HCT116 (cell line): ENCODE data around the gene HEG1. TPM values are rescaled to one million over a fixed set of nuclear protein-coding genes. Genes with fewer than 3 reads are reported as not detected.

ENCODE experiments used
- ATAC-seq: fragments of 200-7000 bp; cut with Tn5 transposase; 2 replicates; pipeline ENCODE4 v1.9.1; 2020; ENCODE audit warnings: mild to moderate bottlenecking, moderate library complexity
- BruUV-seq: library from RNA; stranded (reverse); fragments of 400-500 nt; replicated peaks from 2 replicates; lab custom pipeline; 2021; lab: Mats Ljungman, UMichigan
- CTCF ChIA-PET: fragments of 300-600 bp; sonication (Branson Sonifier 250); formaldehyde crosslinking; loops from one replicate; lab custom pipeline; 2021; ENCODE audit warnings: antibody characterized with exemption; lab: Charles Lee
- POLR2A ChIA-PET: fragments of 300-600, 350-600 bp; sonication (Branson Sonifier 250); formaldehyde crosslinking; loops from one replicate; lab custom pipeline; 2021; ENCODE audit warnings: antibody characterized with exemption; lab: Charles Lee
- RAD21 ChIA-PET, 2 experiments: fragments of 300-600 bp; sonication (Branson Sonifier 250); formaldehyde crosslinking; loops; one replicate each; lab custom pipeline; 2023; ENCODE audit warnings: low total read pairs in 2 of 2; ENCODE audit not compliant: uncharacterized antibody in 2 of 2, unreplicated experiment in 2 of 2, low non-redundant PET in 1 of 2; lab: Charles Lee
- DNase-seq: peaks from one replicate; pipeline ENCODE4 v3.0.0-alpha.2; 2010; ENCODE audit warnings: low read depth, low spot score
- H2AFZ ChIP-seq: fragments of 200-600 bp; shearing (Covaris generic), sonication (generic); 2 replicates; pipeline ENCODE4 v1.6.1; 2017; ENCODE audit warnings: low read depth, mixed run types, mixed read lengths, antibody characterized with exemption, low read length; ENCODE audit not compliant: poor library complexity, severe bottlenecking
- H3K27ac ChIP-seq: 2 replicates; pipeline ENCODE4 v1.5.1; 2012; ENCODE audit warnings: low read depth, low read length
- H3K27me3 ChIP-seq: fragments of 200-600 bp; sonication (generic); 2 replicates; pipeline ENCODE4 v1.6.1; 2016; ENCODE audit warnings: mixed run types, low read length, mixed read lengths; ENCODE audit not compliant: insufficient read depth
- H3K36me3 ChIP-seq, 2 experiments: fragments of 200-500 bp in 1 of 2; fragments of 200-600 bp in 1 of 2; sonication (Bioruptor generic) in 1 of 2; sonication (generic) in 1 of 2; 2 replicates each; pipeline versions ENCODE4 v1.5.1 to v1.6.1; 2014 to 2016; ENCODE audit warnings: low read length in 2 of 2, inconsistent platforms in 1 of 2, mixed read lengths in 1 of 2, mixed run types in 1 of 2; ENCODE audit not compliant: insufficient read depth in 2 of 2, control insufficient read depth in 1 of 2
- H3K4me1 ChIP-seq, 2 experiments: fragments of 200-600 bp in 1 of 2; sonication (generic) in 1 of 2; 2 replicates each; pipeline versions ENCODE4 v1.5.1 to v1.6.1; 2012 to 2017; ENCODE audit warnings: low read length in 2 of 2, inconsistent platforms in 1 of 2, mild to moderate bottlenecking in 1 of 2, mixed read lengths in 1 of 2, mixed run types in 1 of 2, moderate library complexity in 1 of 2; ENCODE audit not compliant: insufficient read depth in 2 of 2, control insufficient read depth in 1 of 2
- H3K4me2 ChIP-seq: fragments of 200-600 bp; sonication (generic); 2 replicates; pipeline ENCODE4 v1.6.1; 2017; ENCODE audit warnings: mixed run types, low read length, mixed read lengths
- H3K4me3 ChIP-seq, 2 experiments: fragments of 200-600 bp in 1 of 2; sonication (generic) in 1 of 2; replicated peaks in 1 of 2; 2 replicates each; pipeline ENCODE4 v1.5.1; 2011 to 2016; ENCODE audit warnings: low read length in 2 of 2, control low read depth in 1 of 2, low read depth in 1 of 2, mild to moderate bottlenecking in 1 of 2, mixed read lengths in 1 of 2, mixed run types in 1 of 2
- H3K79me2 ChIP-seq: fragments of 200-600 bp; sonication (generic); 2 replicates; pipeline ENCODE4 v1.6.1; 2017; ENCODE audit warnings: mild to moderate bottlenecking, mixed run types, low read length, moderate library complexity, mixed read lengths; ENCODE audit not compliant: insufficient read depth
- H3K9ac ChIP-seq: fragments of 200-600 bp; sonication (generic); 2 replicates; pipeline ENCODE4 v1.6.1; 2016; ENCODE audit warnings: low read length, mixed read lengths
- H3K9me2 ChIP-seq: fragments of 200-600 bp; sonication (generic), shearing (Covaris generic); 2 replicates; pipeline ENCODE4 v1.6.1; 2017; ENCODE audit warnings: mixed run types, mild to moderate bottlenecking, moderate library complexity; ENCODE audit not compliant: insufficient read depth
- H3K9me3 ChIP-seq, 2 experiments: fragments of 200-500 bp in 1 of 2; fragments of 200-600 bp in 1 of 2; sonication (Bioruptor generic) in 1 of 2; sonication (generic) in 1 of 2; 2 replicates each; pipeline ENCODE4 v1.6.1; 2014 to 2017; ENCODE audit warnings: low read length in 2 of 2, mixed read lengths in 2 of 2, inconsistent platforms in 1 of 2, low read depth in 1 of 2, mild to moderate bottlenecking in 1 of 2, mixed run types in 1 of 2, moderate library complexity in 1 of 2; ENCODE audit not compliant: control insufficient read depth in 1 of 2, insufficient read depth in 1 of 2
- H4K20me1 ChIP-seq: fragments of 200-600 bp; sonication (generic), shearing (Covaris generic); 2 replicates; pipeline ENCODE4 v1.6.1; 2017; ENCODE audit warnings: mixed run types, mild to moderate bottlenecking, moderate library complexity; ENCODE audit not compliant: insufficient read depth
- ATF3 ChIP-seq: IDR thresholded peaks from 2 replicates; pipeline ENCODE4 v1.6.1; 2012
- CBX3 ChIP-seq: IDR thresholded peaks from 2 replicates; pipeline ENCODE4 v1.6.1; 2012; ENCODE audit warnings: low read depth
- CEBPB ChIP-seq: IDR thresholded peaks from 2 replicates; pipeline ENCODE4 v1.6.1; 2012; ENCODE audit warnings: low read depth
- EGR1 ChIP-seq: IDR thresholded peaks from 2 replicates; pipeline ENCODE4 v1.6.1; 2012; ENCODE audit warnings: low read depth
- ELF1 ChIP-seq: IDR thresholded peaks from 2 replicates; pipeline ENCODE4 v1.6.1; 2012; ENCODE audit warnings: low read depth, borderline replicate concordance
- EZH2 ChIP-seq: fragments of 200-600 bp; sonication (generic); IDR thresholded peaks from 2 replicates; pipeline ENCODE4 v1.6.1; 2017; ENCODE audit warnings: antibody characterized with exemption, mixed run types
- EZH2phosphoT487 ChIP-seq: fragments of 200-600 bp; IDR thresholded peaks from 2 replicates; pipeline ENCODE4 v1.6.1; 2018; ENCODE audit warnings: antibody characterized with exemption, borderline replicate concordance
- JUND ChIP-seq: IDR thresholded peaks from 2 replicates; pipeline ENCODE4 v1.6.1; 2012
- POLR2A ChIP-seq: IDR thresholded peaks from 2 replicates; pipeline ENCODE4 v1.7.0; 2011; ENCODE audit warnings: borderline replicate concordance; ENCODE audit not compliant: insufficient read depth, insufficient read length; ENCODE audit errors: extremely low read depth
- SP1 ChIP-seq: IDR thresholded peaks from 2 replicates; pipeline ENCODE4 v1.6.1; 2012; ENCODE audit warnings: low read depth
- SRF ChIP-seq: IDR thresholded peaks from 2 replicates; pipeline ENCODE4 v1.6.1; 2012; ENCODE audit warnings: low read depth
- TCF7L2 ChIP-seq: IDR thresholded peaks from 2 replicates; pipeline ENCODE4 v1.7.0; 2011; ENCODE audit warnings: borderline replicate concordance, inconsistent platforms; ENCODE audit not compliant: insufficient read depth, insufficient read length; ENCODE audit errors: extremely low read depth
- ZBTB33 ChIP-seq: IDR thresholded peaks from 2 replicates; pipeline ENCODE4 v1.6.1; 2011; ENCODE audit warnings: mild to moderate bottlenecking, low read length, moderate library complexity; ENCODE audit not compliant: insufficient replicate concordance; ENCODE audit errors: extremely low read depth
- intact Hi-C: fragments of 100-400 bp; cut with micrococcal nuclease; formaldehyde crosslinking; loops from 2 replicates; pipeline ENCODE4 v1.10.0; 2022
- total RNA-seq: library from RNA; stranded (reverse); gene quantifications from one replicate; pipeline ENCODE4 v1.2.1, GENCODE V29; 2021; ENCODE audit not compliant: unreplicated experiment

Gene HEG1
- total RNA-seq, 1 experiment from 2014 or later: 2.6 TPM

- Histone ChIP-seq H3K4me2 (no peak overlapping the region), H3K79me2 (no peaks in the 10 kb centered on the region), H3K9ac (no peak overlapping the region), H3K27ac (no peak overlapping the region), H3K9me2 (no peaks in the 10 kb centered on the region)
- no TSS peak for BruUV-seq
- CTCF ChIA-PET: no interaction called here
- RAD21 ChIA-PET: no interaction called here
- no peak for DNase-seq
- POLR2A ChIA-PET: no interaction called here
- TF ChIP-seq POLR2A (no peak), ELF1 (no peak), EZH2phosphoT487 (no peak), JUND (no peak), EZH2 (no peak), CBX3 (no peak), ZBTB33 (no peak), TCF7L2 (no peak), SP1 (no peak), EGR1 (no peak), ATF3 (no peak), CEBPB (no peak), SRF (no peak)
- TF ChIP-seq, all 23 proteins: peak for 0
- no peaks in the 10 kb centered on the region for H3K4me1 ChIP-seq
- no peak for ATAC-seq
- no peak overlapping the region for H3K4me3 ChIP-seq
- no peaks in the 10 kb centered on the region for H3K36me3 ChIP-seq
- no peaks in the 10 kb centered on the region for H3K27me3 ChIP-seq
- no peaks in the 10 kb centered on the region for H4K20me1 ChIP-seq
- no peak overlapping the region for H2AFZ ChIP-seq
- no peaks in the 10 kb centered on the region for H3K9me3 ChIP-seq
- intact Hi-C loops: no loop called here
Observed at GRCh38 chr3:125022206-125022605, 33.6 kb downstream of the HEG1 start.
